IMR-90 (cell line): ENCODE data around the gene ADCY9. TPM values are rescaled to one million over a fixed set of nuclear protein-coding genes. Genes with fewer than 3 reads are reported as not detected.
A peak's percentile ranks its signal among the peaks of the same experiment; 100 is the strongest.

Source experiments
- ATAC-seq: fragments of 200-7000 bp; cut with Tn5 transposase; 2 replicates; pipeline ENCODE4 v1.9.1; 2020; ENCODE audit warnings: low read depth, mild to moderate bottlenecking, moderate library complexity
- BruUV-seq: library from RNA; stranded (reverse); fragments of 400-500 nt; replicated peaks from 2 replicates; lab custom pipeline; 2021; lab: Mats Ljungman, UMichigan
- CTCF ChIA-PET: fragments of 300-600 bp; formaldehyde crosslinking; extraction: SDS; loops from one replicate; lab custom pipeline; 2021; ENCODE audit warnings: antibody characterized with exemption; lab: Yijun Ruan, JAX
- POLR2A ChIA-PET: fragments of 300-600 bp; sonication (Branson Sonifier 250); formaldehyde crosslinking; loops from one replicate; lab custom pipeline; 2022; ENCODE audit warnings: antibody characterized with exemption; ENCODE audit not compliant: unreplicated experiment; lab: Charles Lee
- DNase-seq: peaks from one replicate; pipeline ENCODE4 v3.0.0; 2013
- H2AFZ ChIP-seq: replicated peaks from 2 replicates; pipeline ENCODE3; 2013; ENCODE audit warnings: low read length, mild to moderate bottlenecking; ENCODE audit not compliant: poor library complexity
- H2AK5ac ChIP-seq: 2 replicates; pipeline ENCODE4 v1.6.1; 2013; ENCODE audit warnings: low read depth, low read length, inconsistent platforms
- H2AK9ac ChIP-seq: replicated peaks from 2 replicates; pipeline ENCODE3; 2013; ENCODE audit warnings: mild to moderate bottlenecking, low read depth, low read length, moderate library complexity; ENCODE audit not compliant: poor library complexity
- H2BK120ac ChIP-seq: 2 replicates; pipeline ENCODE4 v1.6.1; 2013; ENCODE audit warnings: low read depth, low read length, inconsistent platforms
- H2BK15ac ChIP-seq: 3 replicates; pipeline ENCODE4 v1.6.1; 2013; ENCODE audit warnings: low read depth, low read length, inconsistent platforms
- H2BK20ac ChIP-seq: 2 replicates; pipeline ENCODE4 v1.6.1; 2013; ENCODE audit warnings: low read depth, mild to moderate bottlenecking, inconsistent platforms, low read length, moderate library complexity
- H2BK5ac ChIP-seq: 2 replicates; pipeline ENCODE4 v1.6.1; 2013; ENCODE audit warnings: mild to moderate bottlenecking, low read depth, low read length, inconsistent platforms; ENCODE audit not compliant: poor library complexity, severe bottlenecking
- H3K14ac ChIP-seq: replicated peaks from 2 replicates; pipeline ENCODE4 v1.6.1; 2013; ENCODE audit warnings: low read depth, low read length, inconsistent platforms
- H3K18ac ChIP-seq: 2 replicates; pipeline ENCODE4 v1.6.1; 2013; ENCODE audit warnings: low read depth, low read length, control low read depth
- H3K23ac ChIP-seq: 2 replicates; pipeline ENCODE4 v1.6.1; 2013; ENCODE audit warnings: low read depth, low read length, inconsistent platforms
- H3K27ac ChIP-seq: 2 replicates; pipeline ENCODE4 v1.5.1; 2013; ENCODE audit warnings: mild to moderate bottlenecking, control low read depth, low read length; ENCODE audit not compliant: insufficient read depth
- H3K27me3 ChIP-seq: 2 replicates; pipeline ENCODE4 v1.6.1; 2013; ENCODE audit warnings: low read length; ENCODE audit not compliant: control insufficient read depth, insufficient read depth
- H3K36me3 ChIP-seq: 2 replicates; pipeline ENCODE4 v1.6.1; 2013; ENCODE audit warnings: low read length, mixed read lengths; ENCODE audit not compliant: control insufficient read depth, insufficient read depth
- H3K4ac ChIP-seq: 2 replicates; pipeline ENCODE4 v1.6.1; 2013; ENCODE audit warnings: low read depth, low read length, inconsistent platforms
- H3K4me1 ChIP-seq: 2 replicates; pipeline ENCODE4 v1.6.1; 2013; ENCODE audit warnings: low read length, mixed read lengths; ENCODE audit not compliant: control insufficient read depth, insufficient read depth
- H3K4me2 ChIP-seq: 2 replicates; pipeline ENCODE4 v1.6.1; 2013; ENCODE audit warnings: low read depth, mild to moderate bottlenecking, control low read depth, low read length, moderate library complexity
- H3K4me3 ChIP-seq: 2 replicates; pipeline ENCODE4 v1.5.1; 2013; ENCODE audit warnings: low read depth, mild to moderate bottlenecking, control low read depth, low read length, moderate library complexity; ENCODE audit not compliant: insufficient read depth
- H3K56ac ChIP-seq: 2 replicates; pipeline ENCODE4 v1.6.1; 2013; ENCODE audit warnings: low read length, inconsistent platforms; ENCODE audit not compliant: insufficient read depth; ENCODE audit errors: extremely low read depth
- H3K79me1 ChIP-seq, 2 experiments: 2 replicates each; pipeline ENCODE4 v1.6.1; 2013; ENCODE audit warnings: low read length in 2 of 2, inconsistent platforms in 1 of 2, low read depth in 1 of 2
- H3K9ac ChIP-seq: 2 replicates; pipeline ENCODE4 v1.6.1; 2013; ENCODE audit warnings: low read depth, low read length, control low read depth
- H3K9me1 ChIP-seq: 2 replicates; pipeline ENCODE4 v1.6.1; 2013; ENCODE audit warnings: low read length, inconsistent platforms; ENCODE audit not compliant: insufficient read depth
- H3K9me3 ChIP-seq: 2 replicates; pipeline ENCODE4 v1.6.1; 2013; ENCODE audit warnings: low read length; ENCODE audit not compliant: control insufficient read depth, insufficient read depth
- H4K20me1 ChIP-seq: 2 replicates; pipeline ENCODE4 v1.6.1; 2013; ENCODE audit warnings: low read length, inconsistent platforms; ENCODE audit not compliant: insufficient read depth
- H4K5ac ChIP-seq: 2 replicates; pipeline ENCODE4 v1.6.1; 2013; ENCODE audit warnings: mild to moderate bottlenecking, low read depth, low read length, control low read depth
- H4K8ac ChIP-seq, 2 experiments: 2 replicates each; pipeline ENCODE4 v1.6.1; 2013; ENCODE audit warnings: low read depth in 2 of 2, low read length in 2 of 2, control low read depth in 1 of 2, inconsistent platforms in 1 of 2
- H4K91ac ChIP-seq: 2 replicates; pipeline ENCODE4 v1.6.1; 2013; ENCODE audit warnings: low read depth, low read length, inconsistent platforms; ENCODE audit not compliant: insufficient read depth
- CHD1 ChIP-seq: IDR thresholded peaks from 2 replicates; pipeline ENCODE4 v1.6.1; 2012; ENCODE audit warnings: low read depth, low read length, improper control_type of control experiment
- MXI1 ChIP-seq: IDR thresholded peaks from 2 replicates; pipeline ENCODE4 v1.6.1; 2012; ENCODE audit warnings: low read depth, mild to moderate bottlenecking, low read length, moderate library complexity, borderline replicate concordance
- USF2 ChIP-seq: fragments of 150-350 bp; IDR thresholded peaks from 2 replicates; pipeline ENCODE4 v1.6.1; 2017; ENCODE audit warnings: mild to moderate bottlenecking, antibody characterized with exemption, low read length, low read depth
- WGBS, 2 experiments: methylation state at CpG; one replicate each; pipeline versions ENCODE4 v1.1.5 to v1.1.7; 2013; ENCODE audit warnings: missing lambda C conversion rate in 2 of 2; ENCODE audit not compliant: insufficient read length in 1 of 2; ENCODE audit errors: extremely low coverage in 2 of 2; 5-methylcytosine and 5-hydroxymethylcytosine counted together
- dilution Hi-C: fragments of 300-500 bp; cut with HindIII; formaldehyde crosslinking; loops from one replicate; pipeline ENCODE4 v1.14.3; 2018; ENCODE audit warnings: low sequenced_read_pairs; ENCODE audit not compliant: unreplicated experiment
- in situ Hi-C: fragments of 300-500 bp; cut with MboI; formaldehyde crosslinking; loops from 3 replicates; pipeline ENCODE4 v1.14.3; 2019; ENCODE audit warnings: low sequenced_read_pairs, inconsistent platforms, mixed read lengths
- intact Hi-C: fragments of 100-400 bp; cut with micrococcal nuclease; formaldehyde crosslinking; loops from 2 replicates; pipeline ENCODE4 v1.10.0; 2022
- polyA plus RNA-seq, 3 experiments: library from polyadenylated mRNA; depleted of rRNA; stranded (reverse); fragments of >200 nt; gene quantifications; 2 replicates each; pipeline ENCODE4 v1.2.3, GENCODE V29; 2012; ENCODE audit warnings: low replicate concordance in 1 of 3
- total RNA-seq: library from RNA; depleted of rRNA; stranded (reverse); fragments of >200 nt; gene quantifications from 2 replicates; pipeline ENCODE4 v1.2.3, GENCODE V29; 2012

Gene ADCY9
- total and polyA plus RNA-seq, 2 of the 4 experiments (the other 2 are of a cell fraction), result 5.4 to 12.5 TPM

- 0 out of 4 replicates have a peak overlapping the region, but pooled peaks of 1 of the 2 experiments have one; percentile 9 for H4K8ac ChIP-seq
- POLR2A ChIA-PET, result no interaction called here
Observed at GRCh38 chr16:4049031-4049430, 67.2 kb downstream of the ADCY9 start.

More at GRCh38 chr16:4049031-4049430, 67.2 kb downstream of the ADCY9 start:
- DNase-seq (no peak), ATAC-seq (no peak)
- Histone ChIP-seq H3K4me2 (no peak overlapping the region), H3K18ac (no peak overlapping the region), H2AK9ac (peak overlapping the region; percentile 3), H3K4me3 (no peak overlapping the region), H2AFZ (no peak overlapping the region), H3K14ac (no peak overlapping the region; the same call in 1 of the 2 replicates), H3K23ac (peak overlapping the region; percentile 34; the same call in 1 of the 2 replicates), H4K91ac (no peak overlapping the region), H3K9ac (no peak overlapping the region), H3K4ac (peak overlapping the region; percentile 21; the same call in 1 of the 2 replicates), H3K9me1 (peaks cover 20% of the 10 kb centered on the region), H2BK120ac (no peak overlapping the region), H3K27me3 (no peaks in the 10 kb centered on the region), H3K4me1 (peaks cover 18% of the 10 kb centered on the region), H2AK5ac (peak overlapping the region; percentile 55; the same call in 1 of the 2 replicates), H3K56ac (no peak overlapping the region), H2BK5ac (no peak overlapping the region), H2BK15ac (no peak overlapping the region), H4K5ac (no peak overlapping the region), H2BK20ac (peak overlapping the region; percentile 5; the same call in 1 of the 2 replicates), H3K36me3 (no peaks in the 10 kb centered on the region), H4K20me1 (no peaks in the 10 kb centered on the region), H3K27ac (no peak overlapping the region), H3K79me1 (peaks cover 27 to 78% of the 10 kb centered on the region in 2 experiments), H3K9me3 (no peaks in the 10 kb centered on the region)
- in situ Hi-C loops (no loop called here), intact Hi-C loops (no loop called here), dilution Hi-C loops (no loop called here)
- CTCF ChIA-PET, result no interaction called here
- TF ChIP-seq USF2 (no peak), CHD1 (no peak), MXI1 (no peak)
- 100% methylated on average over 2 of the region's 8 CpGs; no CpG with 5 or more reads in 1 of the 2 experiments for WGBS, 2 experiments
- BruUV-seq, result no TSS peak
